DMS153 treated with DMSO at 0.1 percent for 48 hours (cell line): ENCODE results near the gene ZFPM1.
"Not testable (repeated sequence)": the region's sequence is repeated elsewhere in the genome, so short reads cannot be mapped to it uniquely, and the experiment has no call there.

Source experiments
- DNase-seq: peaks from one replicate; lab custom pipeline; 2025; ENCODE audit not compliant: unreplicated experiment; lab: John Stamatoyannopoulos, UW

The ZFPM1 gene

DNA sequence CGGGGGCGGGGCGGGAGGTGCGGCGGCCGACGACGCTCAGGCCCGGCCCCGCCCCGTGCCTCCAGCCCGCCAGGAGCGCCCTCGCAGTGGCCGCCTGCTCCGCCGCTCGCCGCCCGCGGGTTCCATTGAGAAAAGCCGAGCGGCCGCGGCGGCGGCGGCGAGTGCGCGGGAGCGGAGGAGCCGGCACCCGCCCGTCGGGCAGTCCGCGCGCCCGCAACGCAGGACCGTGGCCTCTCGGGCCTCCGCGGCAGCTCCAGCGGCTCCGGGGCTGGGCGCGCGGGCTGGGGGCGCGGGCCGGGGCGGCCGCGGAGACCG lies at the start of gene ZFPM1:
TSS of gene ZFPM1 (plus strand) at position 64 of the 315 bp plus-strand sequence. CDS start 359 bp downstream, outside the sequence.
- no peak for DNase-seq

DNA sequence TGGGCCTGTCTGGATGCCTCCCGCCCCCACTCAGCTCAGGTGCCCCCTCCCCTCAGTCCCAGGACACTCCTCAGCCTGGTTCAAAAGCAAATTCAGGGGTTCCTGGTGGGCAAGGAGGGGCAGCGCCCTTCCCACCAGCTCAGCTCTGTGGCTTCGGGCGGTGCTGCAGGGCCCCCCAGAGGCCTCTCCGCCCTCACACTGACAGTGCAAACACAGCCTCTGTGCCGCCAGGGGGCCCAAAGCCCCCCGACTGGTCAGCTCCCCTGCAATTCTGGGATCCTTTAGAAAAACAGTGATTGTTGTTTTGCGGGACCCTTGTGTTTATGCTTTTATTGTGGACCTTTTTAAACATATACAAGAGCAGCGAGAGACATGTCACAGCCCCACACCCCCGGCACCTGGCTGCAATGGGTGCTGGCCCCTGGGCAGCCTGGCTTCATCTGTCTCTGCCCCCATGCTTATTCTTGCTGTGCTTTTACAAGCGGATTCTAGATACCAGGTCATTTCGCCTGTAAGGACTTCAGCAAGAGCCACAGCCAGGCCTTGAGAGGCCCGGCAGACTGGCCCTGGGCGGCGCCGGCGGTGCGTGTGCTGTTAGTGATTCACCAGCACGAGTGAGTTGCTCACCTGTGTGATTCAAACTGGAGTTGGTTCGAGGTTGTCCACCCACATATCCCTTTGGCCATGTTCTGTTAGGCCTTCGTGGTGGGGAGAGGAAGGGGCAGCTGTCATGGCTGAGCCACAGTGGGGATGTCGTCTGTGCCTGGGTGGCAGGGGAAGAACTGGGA lies 49.1 kb upstream of the ZFPM1 start:
- no peak for DNase-seq

DNA sequence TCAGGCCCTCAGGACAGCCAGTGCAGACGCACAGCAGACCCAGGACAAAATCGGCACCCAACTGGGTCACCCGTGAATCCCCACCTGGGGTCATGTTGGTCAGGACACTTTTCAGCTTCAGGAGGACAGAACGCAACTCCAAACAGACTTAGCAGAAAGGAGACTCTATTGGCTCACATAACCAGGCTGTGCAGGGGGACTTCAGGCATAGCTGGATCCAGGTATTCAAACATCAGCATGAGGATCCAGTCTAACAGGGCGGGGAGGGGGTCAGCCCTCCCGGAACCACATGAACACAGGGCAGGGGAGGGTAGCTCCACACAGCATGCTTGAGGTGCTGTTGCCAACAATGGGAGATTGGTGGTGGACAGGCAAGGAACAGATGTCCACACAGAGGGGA lies 48.3 kb upstream of the ZFPM1 start:
- DNase-seq = no peak

DNA sequence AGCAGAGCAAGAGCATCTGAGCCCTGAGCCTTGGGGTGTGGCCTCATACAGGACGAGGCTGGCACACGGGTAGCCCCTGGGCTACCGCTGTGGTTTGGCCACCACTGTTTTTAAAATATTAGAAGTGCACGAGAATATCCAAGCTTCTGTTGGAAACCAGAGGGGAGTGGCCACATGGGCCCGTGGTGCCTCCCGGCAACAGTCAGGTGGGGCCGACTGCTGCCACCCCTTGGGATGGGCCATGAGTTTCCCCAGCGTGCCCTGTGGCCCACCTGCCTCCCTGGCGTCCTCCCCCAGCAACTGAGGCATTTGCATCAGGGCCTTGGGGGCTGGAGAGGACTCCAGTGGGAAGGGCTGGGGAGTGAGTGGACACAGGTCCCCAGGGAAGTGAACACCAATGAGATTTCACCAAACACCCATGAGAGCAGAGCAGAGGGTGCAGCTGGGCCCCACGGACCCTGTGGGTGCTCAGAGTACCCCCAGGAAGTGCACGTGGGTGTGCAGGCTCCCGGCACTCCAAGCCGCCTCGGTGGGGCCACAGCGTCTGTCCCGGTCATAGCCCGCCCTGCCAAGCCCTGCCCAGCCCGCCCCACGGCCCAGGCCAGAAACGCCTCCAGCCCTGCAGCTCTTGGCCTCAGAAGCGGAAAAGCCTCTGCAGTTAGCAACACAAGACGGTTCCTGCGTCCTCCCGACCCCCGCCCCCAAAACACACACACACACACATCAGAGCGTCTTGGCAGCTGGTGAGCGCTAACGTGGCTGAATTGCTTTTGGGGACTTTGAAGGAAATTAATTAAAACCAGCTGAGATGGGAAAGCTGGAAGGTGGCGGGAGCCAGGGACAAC lies 47.6 kb upstream of the ZFPM1 start:
- DNase-seq = no peak

DNA sequence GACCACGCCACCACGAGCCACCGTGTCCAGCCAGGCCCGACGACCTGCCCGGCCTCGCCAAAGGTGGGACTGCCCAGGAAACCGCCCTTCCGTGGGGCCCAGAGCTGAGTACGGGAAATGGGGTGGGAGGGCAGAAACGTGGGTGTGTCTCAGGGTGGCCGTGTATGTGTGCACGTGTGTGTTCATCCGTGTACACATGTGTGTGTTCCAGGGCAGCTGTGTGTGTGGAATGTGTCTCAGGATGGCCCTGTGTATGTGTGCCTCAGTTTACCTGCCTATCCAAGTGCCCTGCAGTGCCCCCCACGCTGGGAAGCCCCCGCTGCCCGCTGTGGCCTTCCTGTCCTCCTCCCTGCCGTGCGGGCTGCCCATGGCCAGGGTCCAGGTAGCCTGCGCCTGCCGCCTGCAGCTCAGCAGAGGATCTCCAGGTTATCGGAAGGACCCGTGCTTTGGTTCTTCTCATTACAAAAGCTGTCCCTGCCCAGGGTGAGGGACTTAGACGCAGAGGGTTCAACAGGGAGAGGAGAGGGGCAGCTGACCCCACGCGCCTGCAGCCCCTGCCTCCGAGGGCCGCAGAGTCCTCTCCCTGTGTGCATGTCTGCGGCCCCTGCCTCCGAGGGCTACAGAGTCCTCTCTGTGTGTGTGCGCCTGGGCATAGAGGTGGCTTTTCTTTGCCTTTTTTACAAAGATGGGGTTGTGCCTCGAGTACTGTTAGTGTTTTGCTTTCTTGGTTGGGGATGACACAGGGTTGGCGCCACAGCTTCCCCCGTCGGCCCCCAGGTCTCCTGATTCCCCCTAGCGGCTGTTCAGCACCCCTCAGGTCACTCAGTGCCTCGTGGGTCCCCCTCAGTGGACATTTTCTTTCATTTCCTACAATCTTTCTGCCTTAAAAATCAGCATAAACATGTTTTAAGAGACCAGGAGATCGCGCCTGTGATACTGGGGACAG lies 46.7 kb upstream of the ZFPM1 start:
- DNase-seq = no peak

DNA sequence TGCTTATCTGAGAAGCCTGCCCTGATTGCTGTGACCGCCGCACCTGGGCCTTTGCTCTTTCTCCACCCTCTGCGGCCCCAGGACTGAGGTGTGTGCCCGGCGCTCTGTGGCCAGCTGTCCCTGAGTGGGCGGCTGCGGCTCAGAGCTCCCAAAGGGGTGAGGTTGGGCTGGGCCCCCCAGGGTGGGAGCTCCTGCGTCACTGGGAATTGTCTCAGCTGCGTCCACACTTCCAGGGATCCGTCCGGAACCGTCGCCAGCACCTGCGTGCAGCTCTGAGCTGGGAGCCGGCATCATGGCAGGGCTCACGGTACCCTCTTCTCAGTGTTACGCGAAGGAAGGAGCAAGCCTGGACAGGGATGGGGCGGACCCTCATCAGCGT lies 46.0 kb upstream of the ZFPM1 start:
- no peak for DNase-seq

DNA sequence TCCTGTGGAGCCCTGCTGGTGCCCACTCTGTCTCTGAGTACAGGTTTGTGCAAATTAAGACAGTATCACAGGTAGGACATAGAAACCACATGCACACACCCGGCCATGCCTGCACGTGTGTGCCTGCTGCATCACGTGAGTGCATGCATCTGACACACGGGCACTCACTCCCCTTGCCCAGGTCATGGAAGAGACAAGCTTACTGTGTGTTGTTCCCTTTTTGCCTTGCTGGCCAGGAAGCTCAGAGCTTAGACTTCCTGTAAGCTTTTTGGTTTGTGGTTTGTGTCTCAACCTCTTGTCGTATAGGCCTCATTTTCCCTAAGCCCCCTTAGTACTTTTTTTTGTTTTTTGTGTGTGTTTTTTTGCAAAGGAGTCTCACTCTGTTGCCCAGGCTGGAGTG lies 45.3 kb upstream of the ZFPM1 start:
- no peak for DNase-seq

DNA sequence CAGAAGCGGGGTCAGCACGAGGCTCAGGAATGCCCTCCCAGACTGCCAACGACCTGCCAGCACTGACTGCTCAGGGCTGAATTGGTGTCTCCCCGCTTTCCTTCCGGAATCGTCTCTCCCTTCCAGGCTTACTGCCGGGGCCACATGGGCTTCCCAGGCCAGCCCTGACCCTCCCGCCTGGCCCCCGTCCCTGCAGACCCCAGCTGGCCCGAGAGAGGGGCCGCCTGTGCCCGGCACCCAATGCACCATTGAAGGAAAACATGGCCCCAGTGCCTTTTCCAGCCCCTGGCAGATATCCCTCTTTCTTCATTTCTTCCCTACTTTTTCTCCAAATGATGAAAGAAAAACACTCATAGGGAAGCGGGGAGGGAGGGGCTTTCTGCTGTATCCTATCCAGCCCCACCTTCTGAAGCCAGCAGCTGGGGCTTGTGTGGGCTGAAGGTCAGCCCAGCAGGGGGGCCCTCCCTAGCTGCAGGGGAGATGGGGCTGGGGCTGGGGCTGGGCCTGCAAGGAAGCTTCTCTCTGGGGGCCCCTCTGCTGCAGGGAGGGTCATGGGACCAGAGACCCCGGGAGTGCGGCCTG lies 44.4 kb upstream of the ZFPM1 start:
- DNase-seq = no peak

DNA sequence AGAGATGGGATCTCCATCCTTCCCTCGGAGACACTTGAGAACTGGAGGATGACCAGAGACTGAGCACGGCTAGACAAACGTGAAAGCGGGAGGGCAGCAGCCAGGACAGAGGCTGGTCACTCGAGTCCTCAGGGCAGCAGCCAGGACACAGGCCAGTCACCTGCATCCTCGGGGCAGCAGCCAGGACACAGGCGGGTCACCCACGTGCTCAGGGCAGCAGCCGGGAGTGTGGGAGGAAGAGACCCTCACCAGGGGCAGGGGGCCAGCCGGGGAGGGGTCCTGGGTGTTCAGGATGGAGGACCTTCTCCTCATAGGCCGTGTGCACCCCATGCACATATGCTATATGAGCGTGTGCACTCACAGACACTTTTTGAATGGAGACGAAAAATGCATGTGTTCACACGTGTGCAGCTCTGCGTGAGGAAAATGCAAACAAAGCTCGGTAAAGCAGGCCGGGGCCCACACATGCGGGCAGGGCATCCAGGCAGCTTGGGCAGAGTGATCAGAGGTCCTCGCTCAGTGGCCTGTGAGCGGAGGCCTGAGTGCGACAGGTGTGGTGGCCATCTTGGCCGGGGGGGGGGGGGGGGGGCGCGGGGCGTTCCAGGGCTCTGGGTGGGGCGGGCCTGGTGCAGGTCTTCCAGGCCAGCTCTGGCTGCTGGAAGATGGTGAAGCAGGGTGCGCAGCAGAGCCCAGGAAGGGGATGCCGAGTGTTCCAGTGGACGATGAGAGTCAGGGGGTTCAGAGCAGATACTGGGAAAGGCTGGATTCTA lies 43.6 kb upstream of the ZFPM1 start:
- no peak for DNase-seq

DNA sequence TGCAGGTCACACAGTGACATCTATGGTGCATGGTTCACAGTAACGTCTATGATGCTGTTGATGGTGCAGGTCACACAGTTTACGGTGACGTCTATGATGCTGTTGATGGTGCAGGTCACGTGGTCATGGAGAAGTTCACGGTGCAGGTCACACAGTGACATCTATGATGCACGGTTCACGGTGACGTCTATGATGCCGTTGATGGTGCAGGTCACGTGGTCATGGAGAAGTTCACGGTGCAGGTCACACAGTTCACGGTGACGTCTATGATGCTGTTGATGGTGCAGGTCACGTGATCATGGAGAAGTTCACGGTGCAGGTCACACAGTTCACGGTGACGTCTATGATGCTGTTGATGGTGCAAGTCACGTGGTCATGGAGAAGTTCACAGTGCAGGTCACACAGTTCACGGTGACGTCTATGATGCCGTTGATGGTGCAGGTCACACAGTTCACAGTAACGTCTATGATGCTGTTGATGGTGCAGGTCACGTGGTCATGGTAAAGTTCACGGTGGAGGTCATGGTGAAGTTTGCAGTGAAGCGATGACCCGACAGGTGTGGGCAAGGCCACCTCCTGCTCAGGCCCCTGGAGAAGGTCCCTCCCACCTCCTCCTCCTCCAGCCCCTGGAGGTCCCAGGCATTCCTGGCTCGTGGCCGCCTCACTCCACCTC lies 42.6 kb upstream of the ZFPM1 start:
- not testable (repeated sequence) for DNase-seq

DNA sequence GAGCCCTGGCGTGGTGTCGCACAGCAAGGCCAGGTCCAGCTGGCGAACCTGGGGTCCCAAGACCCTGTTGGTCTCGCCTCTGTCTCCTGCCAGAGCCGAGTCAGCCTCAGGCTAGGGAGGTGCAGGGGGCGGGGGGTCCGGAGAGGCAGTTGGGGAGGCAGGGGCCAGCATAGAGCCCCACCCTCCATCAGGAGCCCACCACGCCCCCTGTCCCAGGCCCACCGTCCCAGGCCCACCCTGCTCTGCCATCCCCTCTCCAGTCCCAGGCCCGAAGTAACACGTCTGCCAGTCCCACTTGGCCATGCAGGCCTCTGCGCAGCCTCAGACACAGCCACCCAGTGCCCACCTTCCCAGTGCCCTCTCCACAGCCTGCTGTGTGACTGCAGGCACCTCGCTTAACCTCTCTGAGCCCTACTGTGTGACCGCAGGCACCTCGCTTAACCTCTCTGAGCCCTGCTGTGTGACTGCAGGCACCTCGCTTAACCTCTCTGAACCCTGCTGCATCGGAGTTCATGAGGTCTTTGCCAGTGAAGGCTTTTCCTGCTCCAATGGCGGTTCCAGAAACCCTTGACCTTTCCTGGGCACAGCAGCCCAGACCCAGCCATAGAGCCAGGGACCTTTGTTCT lies 41.0 kb upstream of the ZFPM1 start:
- no peak for DNase-seq

DNA sequence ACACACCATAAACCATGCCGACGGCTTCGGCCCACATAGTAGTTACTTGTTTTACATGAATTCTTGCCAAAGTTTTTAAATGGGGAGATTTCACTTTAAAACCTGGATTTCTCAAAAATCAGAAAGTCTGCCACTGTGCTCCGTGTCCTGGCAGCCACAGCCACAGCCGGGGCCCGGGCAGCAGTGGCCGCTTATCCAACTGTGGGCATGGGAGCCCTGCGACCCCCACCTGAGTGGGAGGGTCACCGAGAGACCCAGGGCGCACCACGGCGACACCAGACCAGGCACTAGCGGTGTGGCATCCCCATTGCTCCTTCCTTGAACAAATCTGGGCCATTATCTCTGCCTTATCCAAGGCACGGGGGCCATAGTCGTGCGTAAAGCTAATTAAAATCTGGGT lies 40.3 kb upstream of the ZFPM1 start:
- no peak for DNase-seq

DNA sequence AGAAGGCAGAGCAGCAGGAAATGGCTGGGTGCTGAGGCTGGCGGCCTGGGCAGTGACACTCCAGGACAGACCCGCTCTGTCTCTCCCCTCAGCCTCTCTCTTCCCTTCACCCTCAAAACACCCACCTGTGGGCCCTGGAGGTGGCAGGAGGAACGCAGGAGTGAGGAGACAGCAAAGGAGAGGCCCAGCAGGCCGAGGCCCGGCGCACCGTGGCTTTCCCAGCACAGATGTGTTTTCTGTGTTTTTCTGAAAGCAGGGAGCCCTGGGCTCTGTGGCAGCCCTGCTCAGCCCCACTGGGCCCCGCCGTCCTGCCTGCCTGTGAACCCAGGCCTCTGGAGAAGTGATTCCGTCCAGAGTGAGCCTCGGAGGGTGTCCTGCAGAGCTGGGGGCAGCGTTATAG lies 39.8 kb upstream of the ZFPM1 start:
- DNase-seq = no peak

DNA sequence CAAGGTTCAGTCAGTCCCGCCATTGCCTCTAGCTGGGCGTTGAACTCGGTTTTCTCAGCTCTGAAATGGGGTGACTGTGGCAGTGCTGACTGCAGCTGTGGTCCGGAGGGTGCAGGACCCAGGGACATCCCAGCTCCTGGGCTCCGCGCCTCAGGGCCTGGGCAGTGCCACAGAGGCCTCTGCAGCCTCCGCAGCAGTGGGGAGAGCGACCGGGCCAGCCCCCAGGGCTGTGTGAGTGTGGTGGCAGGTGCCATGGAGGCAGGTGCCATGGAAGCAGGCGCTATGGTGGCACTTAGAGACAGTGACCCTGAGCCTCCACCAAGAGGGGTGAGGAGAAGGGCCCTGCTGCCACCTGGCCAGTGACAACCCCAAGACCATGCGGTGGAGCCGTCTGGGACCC lies 39.4 kb upstream of the ZFPM1 start:
- DNase-seq = no peak

DNA sequence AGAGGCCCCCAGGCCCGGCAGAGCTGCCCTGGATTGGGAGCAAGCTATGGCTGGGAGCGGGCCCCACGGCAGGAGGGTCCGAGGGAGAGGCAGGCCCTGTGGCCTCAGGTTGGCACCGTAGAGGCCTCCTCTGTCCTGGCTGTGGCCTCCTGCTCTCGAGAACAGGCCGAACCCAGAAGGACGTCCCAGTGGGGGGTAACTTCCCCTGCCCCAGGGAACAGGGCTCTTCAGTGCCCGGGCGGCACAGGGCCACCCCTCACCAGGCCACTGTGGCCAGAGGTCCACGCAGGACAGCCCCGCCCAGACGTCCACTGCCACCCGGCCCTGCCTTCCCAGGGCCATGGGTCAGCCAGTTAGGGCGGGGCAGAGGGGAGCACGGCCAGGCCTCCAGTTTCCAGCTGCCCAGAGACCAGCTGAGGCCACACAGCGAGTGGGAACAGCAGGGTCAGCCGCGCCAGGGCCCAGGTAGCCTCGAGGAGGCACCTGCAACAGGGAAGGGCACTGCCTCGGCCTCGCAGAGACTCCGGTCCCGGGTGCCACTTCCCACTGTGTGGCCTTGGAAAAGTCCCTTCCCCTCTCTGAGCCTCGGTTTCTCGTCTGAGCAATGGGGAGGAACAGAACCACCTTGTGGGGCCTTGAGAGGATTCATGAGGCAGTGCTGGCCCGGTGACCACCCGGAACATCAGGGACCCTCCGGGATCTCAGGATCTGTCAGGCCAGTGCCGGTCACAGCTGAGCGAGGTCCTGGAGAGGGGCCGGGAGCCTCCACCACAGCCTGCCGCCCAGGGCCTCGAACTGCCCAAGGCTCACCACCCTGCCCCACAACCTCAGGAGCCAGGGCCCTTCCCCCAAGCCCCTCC lies 38.3 kb upstream of the ZFPM1 start:
- DNase-seq = no peak

DNA sequence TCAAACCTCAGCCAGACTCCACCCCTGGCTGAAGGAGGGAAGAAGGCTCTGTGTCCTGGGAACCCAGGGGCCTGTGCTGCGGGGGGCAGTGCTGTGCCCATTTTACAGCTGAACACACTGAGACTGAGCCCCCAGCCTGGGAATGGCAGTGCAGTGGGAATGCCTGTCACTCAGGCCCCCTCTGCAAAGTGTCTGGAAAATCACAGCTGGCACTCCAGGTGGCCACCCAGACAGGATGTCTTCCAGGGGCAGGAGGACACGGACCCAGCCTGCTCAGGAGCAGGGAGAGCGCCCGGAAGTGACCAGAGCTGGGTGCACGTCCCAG lies 37.7 kb upstream of the ZFPM1 start:
- no peak for DNase-seq

DNA sequence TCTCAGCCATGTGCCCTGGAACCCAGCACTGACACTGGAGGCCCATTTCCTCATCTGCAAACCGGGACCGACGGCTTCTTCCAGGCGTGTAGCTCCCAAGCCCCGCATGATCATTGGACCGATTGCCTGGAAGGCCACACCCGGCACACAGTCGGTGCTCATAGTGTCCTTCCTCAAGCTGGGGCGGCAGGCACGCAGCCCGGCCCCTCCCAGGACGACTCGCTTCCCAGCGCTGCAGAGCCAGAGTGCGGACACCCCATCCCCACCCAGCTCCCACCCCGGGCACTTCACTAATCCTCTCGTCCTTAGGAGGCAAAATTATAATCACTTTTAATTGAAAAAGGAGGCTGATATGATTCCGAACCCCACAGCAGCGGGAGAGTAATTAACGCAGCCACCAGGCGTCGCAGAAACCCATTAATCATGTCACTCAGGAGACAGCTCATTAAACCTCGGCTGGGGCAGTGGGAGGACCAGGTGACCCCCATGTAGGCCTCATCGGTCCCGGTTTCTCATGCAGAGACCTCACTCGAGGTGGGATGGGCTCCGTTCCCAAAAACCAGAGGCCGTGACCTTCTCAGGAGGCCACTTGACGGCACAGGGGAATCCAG lies 37.3 kb upstream of the ZFPM1 start:
- DNase-seq = no peak

DNA sequence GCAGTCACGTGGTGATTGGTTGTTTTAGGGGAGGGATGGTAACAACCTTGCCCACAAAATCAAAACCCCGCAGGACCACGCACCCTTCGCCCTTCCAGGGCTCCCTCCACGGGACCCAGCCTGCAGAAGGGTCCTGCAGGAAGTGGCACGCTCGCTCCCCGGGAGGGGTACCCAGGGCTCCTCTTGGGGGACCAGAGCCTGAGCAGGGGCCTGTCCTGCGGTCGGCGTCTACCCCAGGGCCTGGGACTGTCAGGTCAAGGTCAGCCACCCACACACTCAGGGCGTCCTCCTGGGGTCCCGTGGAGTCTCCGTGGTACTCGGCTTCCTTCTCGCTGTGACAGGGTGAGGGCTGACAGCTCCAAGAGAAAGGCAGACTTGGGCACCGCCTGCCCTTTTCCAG lies 36.4 kb upstream of the ZFPM1 start:
- no peak for DNase-seq
